Heart right ventricle (tissue), 16 donors: ENCODE data around the gene SDSL. TPM values are rescaled to one million over a fixed set of nuclear protein-coding genes. Genes with fewer than 3 reads are reported as not detected.

ENCODE experiments used
- ATAC-seq, 8 donors: fragments of 200-7000 bp; cut with Tn5 transposase; one replicate each; pipeline ENCODE4 v1.9.1; 2020; ENCODE audit warnings: mild to moderate bottlenecking in 8 of 8, moderate library complexity in 8 of 8, moderate number of reproducible peaks in 1 of 8
- DNase-seq, 2 donors: peaks; one replicate each; pipeline ENCODE4 v3.0.0-alpha.2; 2020
- H3K27ac ChIP-seq, 10 donors: fragments of 200-600 bp; sonication (generic) in 2 of 10; one replicate each; pipeline versions ENCODE4 v1.5.0 to v1.8.0; 2020 to 2022; ENCODE audit warnings: mild to moderate bottlenecking in 3 of 10
- H3K27me3 ChIP-seq, 7 donors: fragments of 200-600 bp; one replicate each; pipeline ENCODE4 v1.8.0; 2021 to 2022; ENCODE audit warnings: mild to moderate bottlenecking in 2 of 7
- H3K36me3 ChIP-seq, 9 donors: fragments of 200-600 bp; sonication (generic) in 1 of 9; one replicate each; pipeline versions ENCODE4 v1.5.0 to v1.8.0; 2020 to 2022; ENCODE audit warnings: mild to moderate bottlenecking in 2 of 9
- H3K4me1 ChIP-seq, 9 donors: fragments of 200-600 bp; sonication (generic) in 1 of 9; one replicate each; pipeline versions ENCODE4 v1.5.0 to v1.8.0; 2020 to 2022; ENCODE audit warnings: mild to moderate bottlenecking in 4 of 9
- H3K4me3 ChIP-seq, 10 donors: fragments of 200-600 bp; sonication (generic) in 2 of 10; one replicate each; pipeline versions ENCODE4 v1.5.0 to v1.8.0; 2020 to 2022; ENCODE audit warnings: mild to moderate bottlenecking in 7 of 10, moderate library complexity in 2 of 10
- H3K9me3 ChIP-seq, 11 donors: fragments of 200-600 bp in 10 of 11; sonication (generic) in 2 of 11; one replicate each; pipeline versions ENCODE4 v1.5.0 to v1.8.0; 2013 to 2022; ENCODE audit warnings: mild to moderate bottlenecking in 2 of 11, control low read depth in 1 of 11, moderate library complexity in 1 of 11
- WGBS, 2 donors: extraction: QIAGEN DNeasy Blood & Tissue Kit; methylation state at CpG; one replicate each; pipeline ENCODE4 v1.1.7; 2013; ENCODE audit warnings: inconsistent platforms in 1 of 2; 5-methylcytosine and 5-hydroxymethylcytosine counted together
- intact Hi-C, 10 donors: fragments of 100-400 bp; cut with DNase I; formaldehyde crosslinking; loops; one replicate each; pipeline versions ENCODE4 v1.11.1 to v1.14.2; 2022
- polyA plus RNA-seq, 2 donors: library from polyadenylated mRNA; stranded (reverse); fragments of 200-250 nt; gene quantifications; one replicate each; pipeline ENCODE4 v1.2.3, GENCODE V29; 2013
- total RNA-seq, 10 donors: library from RNA; stranded (reverse); fragmentation: NEBNext Ultra II Directional in 3 of 10; extraction: Animal tissue kit (Norgen Biotek cat#: 25700) in 3 of 10; gene quantifications; one replicate each; pipeline versions ENCODE4 v1.2.1 to v1.2.4, GENCODE V29; 2021 to 2023
- TF ChIP-seq, protein P1 (sequence below), 9 donors: fragments of 200-600 bp; sonication (generic) in 2 of 9; IDR thresholded peaks; one replicate each; pipeline versions ENCODE4 v1.5.0 to v1.8.0; 2021 to 2022; ENCODE audit warnings: antibody characterized with exemption in 9 of 9, mild to moderate bottlenecking in 5 of 9, moderate library complexity in 1 of 9
- donor health status: Arrhythmogenic right ventricular cardiomyopathy.
- donor health status: ischemic (EF 13 %, LVEDD 7.1; RV severe dilation, severe dysfunction).
- donor health status: healthy with polysubstance abuse.
- donor health status: DM: no; HTN: yes; CAD: no.
- donor health status: DM: no; HTN: no; CAD: no.
- donor health status: ischemic (EF 25% LVEDD 6.9; RV normal size, moderate dysfunction).
- donor health status: ischemic (EF 25% LVEDD 5.7; RV mildly dilated, moderate dysfunction).
- donor health status: healthy.
- donor health status: DM: yes; HTN: yes; CAD: no.
- donor health status: Ischemic cardiomyopathy.
- donor health status: ischemic (EF 35%, LVEDD 5.7; RV mildly dilated, moderate dysfunction).
- donor health status: nonischemic (EF 11% LVEDD 7.7; RV severe dilation, severe dysfunction).
- donor health status: DM: yes; HTN: yes; CAD: no.
- donor health status: PGD.
- donor health status: ischemic (EF 29% LVEDD 5.4; RV normal size, mild dysfunction).
- donor health status: nonischemic (EF 23%, LVEDD 6.1; RV moderate dilation, normal function).

The SDSL gene
- total and polyA plus RNA-seq, 12 donors = 2.0 to 23.4 (median 13.8) TPM

DNA sequence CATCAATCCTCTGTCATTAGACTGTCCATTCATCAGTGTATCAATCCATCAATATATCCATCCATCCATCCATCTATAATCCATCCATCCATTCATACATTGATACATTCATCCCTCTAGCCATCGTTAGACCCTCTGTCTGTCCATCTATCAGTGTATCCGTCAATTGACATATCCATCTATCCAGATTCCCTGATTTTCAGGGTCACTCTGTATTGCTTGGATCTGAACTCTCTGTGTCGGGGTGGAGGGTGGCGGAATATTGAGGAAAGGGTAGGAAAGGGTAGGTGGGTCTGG lies 17.1 kb downstream of the SDSL start:
- no peaks in the 10 kb centered on the region for H3K36me3 ChIP-seq
- no peak for DNase-seq
- H3K27me3 ChIP-seq = peaks cover 0 to 51% (median 37%) of the 10 kb centered on the region in 7 donors
- TF ChIP-seq, protein P1, sequence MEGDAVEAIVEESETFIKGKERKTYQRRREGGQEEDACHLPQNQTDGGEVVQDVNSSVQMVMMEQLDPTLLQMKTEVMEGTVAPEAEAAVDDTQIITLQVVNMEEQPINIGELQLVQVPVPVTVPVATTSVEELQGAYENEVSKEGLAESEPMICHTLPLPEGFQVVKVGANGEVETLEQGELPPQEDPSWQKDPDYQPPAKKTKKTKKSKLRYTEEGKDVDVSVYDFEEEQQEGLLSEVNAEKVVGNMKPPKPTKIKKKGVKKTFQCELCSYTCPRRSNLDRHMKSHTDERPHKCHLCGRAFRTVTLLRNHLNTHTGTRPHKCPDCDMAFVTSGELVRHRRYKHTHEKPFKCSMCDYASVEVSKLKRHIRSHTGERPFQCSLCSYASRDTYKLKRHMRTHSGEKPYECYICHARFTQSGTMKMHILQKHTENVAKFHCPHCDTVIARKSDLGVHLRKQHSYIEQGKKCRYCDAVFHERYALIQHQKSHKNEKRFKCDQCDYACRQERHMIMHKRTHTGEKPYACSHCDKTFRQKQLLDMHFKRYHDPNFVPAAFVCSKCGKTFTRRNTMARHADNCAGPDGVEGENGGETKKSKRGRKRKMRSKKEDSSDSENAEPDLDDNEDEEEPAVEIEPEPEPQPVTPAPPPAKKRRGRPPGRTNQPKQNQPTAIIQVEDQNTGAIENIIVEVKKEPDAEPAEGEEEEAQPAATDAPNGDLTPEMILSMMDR (IDR thresholded peaks at IDR 0.05) = no peak
- intact Hi-C loops = loop anchor here in 3 of 10 donors (2.0 to 5.0 kb wide), 2 partner anchors 473 to 474 kb away; no protein-coding TSS in a partner anchor
- H3K4me3 ChIP-seq = no peak overlapping the region
- no peaks in the 10 kb centered on the region for H3K4me1 ChIP-seq
- WGBS, 2 donors = 33 to 42% methylated on average over 4 of the region's 4 CpGs
- ATAC-seq = no peak
- no peak overlapping the region for H3K27ac ChIP-seq
- no peaks in the 10 kb centered on the region for H3K9me3 ChIP-seq

DNA sequence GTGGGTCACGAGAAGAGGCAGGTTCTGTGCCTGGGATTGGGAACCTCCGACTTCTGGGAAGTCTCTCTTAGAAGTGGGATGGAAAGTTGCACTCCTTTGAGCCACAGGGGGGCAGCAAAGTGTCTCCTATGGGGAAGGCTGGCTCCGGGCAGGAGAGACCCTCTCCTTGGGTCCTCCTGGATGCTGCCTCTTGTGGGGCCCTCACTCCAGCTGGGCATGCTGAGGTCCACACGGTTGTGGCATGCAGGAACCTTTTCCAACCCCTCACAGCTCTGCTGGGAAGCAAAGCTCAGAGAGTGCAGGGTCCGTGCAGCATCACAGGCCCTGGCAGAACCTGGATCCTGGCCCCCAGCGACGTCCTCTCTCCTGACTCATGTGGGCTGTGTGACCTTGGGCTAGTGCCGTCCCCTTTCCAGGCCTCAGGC lies 17.4 kb downstream of the SDSL start:
- TF ChIP-seq, protein P1 (IDR thresholded peaks at IDR 0.05) = peak in 8 of 9 donors; percentile 31 to 73 (median 56)
- ATAC-seq (peak in 7 of 8 donors; percentile 17 to 52 (median 48)), DNase-seq (peak in 1 of 2 donors; percentile 25)
- intact Hi-C loops = loop anchor here in 3 of 10 donors (2.0 to 5.0 kb wide), 2 partner anchors 473 kb away; no protein-coding TSS in a partner anchor
- H3K27me3 ChIP-seq = peaks cover 0 to 54% (median 40%) of the 10 kb centered on the region in 7 donors
- H3K4me3 ChIP-seq = no peak overlapping the region
- no peak overlapping the region for H3K27ac ChIP-seq
- WGBS, 2 donors = 25 to 26% methylated on average over 8 of the region's 8 CpGs
- H3K9me3 ChIP-seq = no peaks in the 10 kb centered on the region
- H3K4me1 ChIP-seq = no peaks in the 10 kb centered on the region
- no peaks in the 10 kb centered on the region for H3K36me3 ChIP-seq

GRCh38 chr12:113440336-113440735 lies 18.2 kb downstream of the SDSL start:
- Histone ChIP-seq H3K4me1 (no peaks in the 10 kb centered on the region), H3K36me3 (no peaks in the 10 kb centered on the region), H3K4me3 (no peak overlapping the region), H3K9me3 (no peaks in the 10 kb centered on the region), H3K27me3 (peaks cover 0 to 61% (median 40%) of the 10 kb centered on the region in 7 donors), H3K27ac (no peak overlapping the region)
- no peak for ATAC-seq
- TF ChIP-seq, protein P1 (IDR thresholded peaks at IDR 0.05) = no peak
- intact Hi-C loops = no loop called here
- 57 to 63% methylated on average over 7 of the region's 7 CpGs for WGBS, 2 donors
- DNase-seq = no peak

- WGBS, 2 donors = 16 to 28% methylated on average over 14 of the region's 14 CpGs
- intact Hi-C loops = no loop called here
- peaks cover 0 to 66% (median 41%) of the 10 kb centered on the region in 7 donors for H3K27me3 ChIP-seq
Measured at GRCh38 chr12:113440947-113441782, 19.0 kb downstream of the SDSL start.

More at GRCh38 chr12:113440947-113441782, 19.0 kb downstream of the SDSL start:
- ATAC-seq (no peak), DNase-seq (no peak)
- H3K4me1 ChIP-seq = no peaks in the 10 kb centered on the region
- no peak overlapping the region for H3K4me3 ChIP-seq
- H3K9me3 ChIP-seq = peaks cover 0 to 4% (median 0%) of the 10 kb centered on the region in 11 donors
- TF ChIP-seq, protein P1 (IDR thresholded peaks at IDR 0.05) = no peak
- H3K36me3 ChIP-seq = no peaks in the 10 kb centered on the region
- no peak overlapping the region for H3K27ac ChIP-seq
